Adrenal gland (tissue), 12 donors: ENCODE data around the gene SPOCK1. TPM values are rescaled to one million over a fixed set of nuclear protein-coding genes. Genes with fewer than 3 reads are reported as not detected.
"Not testable (repeated sequence)": the region's sequence is repeated elsewhere in the genome, so short reads cannot be mapped to it uniquely, and the experiment has no call there.

Experiments used
- DNase-seq, 7 donors: peaks; one replicate each; pipeline ENCODE4 v3.0.0-alpha.2; 2019 to 2020
- H3K27ac ChIP-seq, 5 donors: fragments of 200-600 bp; sonication (generic) in 4 of 5; 1 replicate in 3 of 5; 2 replicates in 2 of 5; pipeline versions ENCODE4 v1.5.1 to v1.8.0; 2016 to 2020; ENCODE audit warnings: mild to moderate bottlenecking in 1 of 5
- H3K27me3 ChIP-seq: fragments of 200-600 bp; 2 replicates; pipeline ENCODE4 v1.8.0; 2021
- H3K36me3 ChIP-seq, 2 donors: fragments of 200-600 bp; replicated peaks in 1 of 2; 1 replicate in 1 of 2; 2 replicates in 1 of 2; pipeline versions ENCODE4 v1.5.1 to v1.8.0; 2018 to 2022
- H3K4me1 ChIP-seq, 2 donors: fragments of 200-600 bp; replicated peaks in 1 of 2; 1 replicate in 1 of 2; 2 replicates in 1 of 2; pipeline versions ENCODE4 v1.5.1 to v1.8.0; 2018 to 2021
- H3K4me3 ChIP-seq, 4 donors: fragments of 200-600 bp; sonication (generic) in 3 of 4; one replicate each; pipeline ENCODE4 v1.5.1; 2016 to 2018
- H3K9me3 ChIP-seq, 3 donors: fragments of 200-600 bp; sonication (generic) in 1 of 3; replicated peaks in 1 of 3; 1 replicate in 2 of 3; 2 replicates in 1 of 3; pipeline versions ENCODE4 v1.5.1 to v1.8.0; 2016 to 2021
- POLR2A ChIP-seq, 2 donors: fragments of 450-650 bp; IDR thresholded peaks; one replicate each; pipeline ENCODE4 v1.6.1; 2017; ENCODE audit warnings: antibody characterized with exemption in 2 of 2, mild to moderate bottlenecking in 2 of 2, moderate library complexity in 1 of 2
- WGBS, 4 donors: extraction: QIAGEN DNeasy Blood & Tissue Kit in 2 of 4; methylation state at CpG; one replicate each; pipeline versions ENCODE4 v1.1.5 to v1.1.7; 2013 to 2017; 5-methylcytosine and 5-hydroxymethylcytosine counted together
- intact Hi-C, 2 donors: fragments of 100-400 bp; cut with DNase I; formaldehyde crosslinking; loops; one replicate each; pipeline versions ENCODE4 v1.14.1 to v1.15.0; 2022 to 2023
- polyA plus RNA-seq, 3 donors: library from polyadenylated mRNA; stranded (reverse); fragments of 200-250 nt in 2 of 3; fragments of 350-450 nt in 1 of 3; fragmentation: Illumina TruSeq in 1 of 3; extraction: RNeasy Lipid Tissue Mini Kit (QIAGEN cat#74804) in 1 of 3; gene quantifications; one replicate each; pipeline ENCODE4 v1.2.3, GENCODE V29; 2013 to 2014
- total RNA-seq, 9 donors: library from RNA; depleted of rRNA in 4 of 9; stranded (reverse); fragments of >200 nt in 4 of 9; fragments of 120-200 nt in 1 of 9; fragmentation: NEBNext Ultra II Directional in 1 of 9; extraction: Animal tissue kit (Norgen Biotek cat#: 25700) in 1 of 9; gene quantifications; one replicate each; pipeline versions ENCODE4 v1.1.0 to v1.2.4, GENCODE V29; 2013 to 2023
- TF ChIP-seq, protein P1 (sequence below), 6 experiments: fragments of 450-650 bp in 4 of 6; fragments of 200-600 bp in 2 of 6; sonication (generic) in 1 of 6; IDR thresholded peaks; 1 replicate in 5 of 6; 2 replicates in 1 of 6; pipeline versions ENCODE4 v1.5.1 to v1.8.0; 2016 to 2021; ENCODE audit warnings: antibody characterized with exemption in 6 of 6, mild to moderate bottlenecking in 2 of 6, moderate library complexity in 1 of 6
- donor health status: healthy with polysubstance abuse.
- donor health status: Bipolar disorder and iron deficiency.
- donor health status: DM: yes; HTN: yes; CAD: no.
- donor health status: DM: no; HTN: no; CAD: no.
- donor health status: DM: no; HTN: no; CAD: no.
- donor health status: DM: yes; HTN: yes; CAD: no.

SPOCK1 gene
- total and polyA plus RNA-seq, 12 donors, result 5.4 to 102 (median 55.6) TPM

DNA sequence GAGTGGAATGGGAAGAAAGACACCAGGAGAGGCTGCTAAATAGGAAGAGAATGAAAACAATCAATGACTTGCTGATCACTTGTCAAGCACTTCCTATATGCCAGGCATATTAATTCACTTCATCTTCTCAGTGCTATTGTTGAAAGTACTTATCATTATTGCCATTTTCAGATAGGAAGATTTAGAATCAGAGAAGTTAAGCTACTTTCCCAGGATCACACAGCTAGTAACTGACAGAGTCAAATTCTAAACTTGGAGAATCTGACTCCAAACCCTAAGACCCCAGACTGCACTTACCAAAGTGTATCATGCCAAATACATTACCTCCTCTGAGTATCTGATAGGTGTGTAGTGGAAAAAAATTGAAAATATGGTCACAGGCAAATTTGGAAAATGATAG lies 236.3 kb downstream of the SPOCK1 start:
- Histone ChIP-seq H3K9me3 (no peaks in the 10 kb centered on the region), H3K4me3 (no peak overlapping the region), H3K4me1 (peaks cover 0 to 2% of the 10 kb centered on the region in 2 donors), H3K36me3 (no peaks in the 10 kb centered on the region), H3K27me3 (no peaks in the 10 kb centered on the region), H3K27ac (no peak overlapping the region)
- DNase-seq, result no peak
- no peak for TF ChIP-seq POLR2A (IDR thresholded peaks at IDR 0.05)
- TF ChIP-seq, protein P1, sequence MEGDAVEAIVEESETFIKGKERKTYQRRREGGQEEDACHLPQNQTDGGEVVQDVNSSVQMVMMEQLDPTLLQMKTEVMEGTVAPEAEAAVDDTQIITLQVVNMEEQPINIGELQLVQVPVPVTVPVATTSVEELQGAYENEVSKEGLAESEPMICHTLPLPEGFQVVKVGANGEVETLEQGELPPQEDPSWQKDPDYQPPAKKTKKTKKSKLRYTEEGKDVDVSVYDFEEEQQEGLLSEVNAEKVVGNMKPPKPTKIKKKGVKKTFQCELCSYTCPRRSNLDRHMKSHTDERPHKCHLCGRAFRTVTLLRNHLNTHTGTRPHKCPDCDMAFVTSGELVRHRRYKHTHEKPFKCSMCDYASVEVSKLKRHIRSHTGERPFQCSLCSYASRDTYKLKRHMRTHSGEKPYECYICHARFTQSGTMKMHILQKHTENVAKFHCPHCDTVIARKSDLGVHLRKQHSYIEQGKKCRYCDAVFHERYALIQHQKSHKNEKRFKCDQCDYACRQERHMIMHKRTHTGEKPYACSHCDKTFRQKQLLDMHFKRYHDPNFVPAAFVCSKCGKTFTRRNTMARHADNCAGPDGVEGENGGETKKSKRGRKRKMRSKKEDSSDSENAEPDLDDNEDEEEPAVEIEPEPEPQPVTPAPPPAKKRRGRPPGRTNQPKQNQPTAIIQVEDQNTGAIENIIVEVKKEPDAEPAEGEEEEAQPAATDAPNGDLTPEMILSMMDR (IDR thresholded peaks at IDR 0.05), result no peak
- intact Hi-C loops, result no loop called here

DNA sequence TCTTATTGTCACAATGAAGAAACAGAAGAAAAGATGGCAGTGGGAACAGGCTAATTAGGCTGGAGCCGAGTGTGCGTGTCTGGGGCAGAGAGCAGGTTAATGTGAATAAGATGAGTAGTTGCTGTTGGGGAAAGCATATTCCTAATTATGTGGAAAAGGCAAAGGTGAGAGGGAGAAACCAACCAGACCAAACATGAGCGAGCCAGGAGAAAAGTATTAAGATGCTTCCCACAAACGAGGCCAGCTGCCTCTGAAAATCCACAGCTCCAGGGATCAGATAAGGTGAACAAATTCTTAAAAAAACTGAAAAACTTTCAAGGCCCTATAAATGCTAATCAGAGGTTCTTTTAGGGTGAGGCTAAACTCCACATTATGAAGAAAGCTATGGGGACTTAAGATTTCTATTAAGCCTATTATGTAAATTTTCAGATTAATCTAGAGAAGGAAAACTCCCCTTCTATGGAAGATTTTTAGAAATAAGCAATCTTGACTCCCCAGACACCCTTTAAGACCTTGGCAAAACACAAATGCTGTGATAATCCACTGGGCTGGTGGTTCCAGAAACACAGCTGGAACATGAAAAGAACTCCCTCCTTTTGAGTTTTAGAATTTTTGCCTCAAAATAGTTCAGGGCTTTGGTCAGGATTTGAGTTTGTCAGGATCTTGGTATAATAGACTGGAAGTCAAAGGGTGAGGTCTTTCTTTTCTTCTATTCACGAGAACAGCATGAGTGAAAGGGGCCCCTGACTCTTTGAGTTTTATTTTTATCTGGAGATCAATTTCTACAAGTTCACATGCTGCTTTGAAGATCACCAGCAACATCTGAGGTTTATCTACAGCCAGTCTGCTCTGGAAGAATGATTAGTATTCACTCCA lies 238.1 kb downstream of the SPOCK1 start:
- intact Hi-C loops, result no loop called here
- Histone ChIP-seq H3K9me3 (no peaks in the 10 kb centered on the region), H3K36me3 (no peaks in the 10 kb centered on the region), H3K27me3 (no peaks in the 10 kb centered on the region), H3K27ac (peak overlapping the region in 1 of 5 donors; percentile 12), H3K4me3 (no peak overlapping the region), H3K4me1 (no peaks in the 10 kb centered on the region)
- DNase-seq, result no peak
- no peak for TF ChIP-seq POLR2A (IDR thresholded peaks at IDR 0.05)
- TF ChIP-seq, protein P1 (IDR thresholded peaks at IDR 0.05), result no peak
- 64 to 71% (median 70%) methylated on average over 5 of the region's 5 CpGs for WGBS, 4 donors

DNA sequence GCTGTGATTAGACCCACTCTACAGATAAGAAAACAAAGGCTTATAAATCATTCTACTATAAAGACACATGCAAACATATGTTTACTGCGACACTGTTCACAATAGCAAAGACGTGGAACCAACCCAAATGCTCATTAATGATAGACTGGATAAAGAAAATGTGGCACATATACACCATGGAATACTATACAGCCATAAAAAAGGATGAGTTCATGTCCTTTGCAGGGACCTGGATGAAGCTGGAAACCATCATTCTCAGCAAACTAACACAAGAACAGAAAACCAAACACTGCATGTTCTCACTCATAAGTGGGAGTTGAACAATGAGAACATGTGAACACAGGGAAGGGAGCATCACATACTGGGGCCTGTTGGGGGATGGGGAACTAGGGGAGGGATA lies 240.0 kb downstream of the SPOCK1 start:
- DNase-seq, H3K36me3 ChIP-seq, H3K27ac ChIP-seq, H3K4me3 ChIP-seq, H3K9me3 ChIP-seq, H3K27me3 ChIP-seq, intact Hi-C loops: not testable (repeated sequence)
- 90 to 97% (median 94%) methylated on average over 2 of the region's 2 CpGs for WGBS, 4 donors
- peaks cover 5 to 11% of the 10 kb centered on the region in 2 donors for H3K4me1 ChIP-seq

DNA sequence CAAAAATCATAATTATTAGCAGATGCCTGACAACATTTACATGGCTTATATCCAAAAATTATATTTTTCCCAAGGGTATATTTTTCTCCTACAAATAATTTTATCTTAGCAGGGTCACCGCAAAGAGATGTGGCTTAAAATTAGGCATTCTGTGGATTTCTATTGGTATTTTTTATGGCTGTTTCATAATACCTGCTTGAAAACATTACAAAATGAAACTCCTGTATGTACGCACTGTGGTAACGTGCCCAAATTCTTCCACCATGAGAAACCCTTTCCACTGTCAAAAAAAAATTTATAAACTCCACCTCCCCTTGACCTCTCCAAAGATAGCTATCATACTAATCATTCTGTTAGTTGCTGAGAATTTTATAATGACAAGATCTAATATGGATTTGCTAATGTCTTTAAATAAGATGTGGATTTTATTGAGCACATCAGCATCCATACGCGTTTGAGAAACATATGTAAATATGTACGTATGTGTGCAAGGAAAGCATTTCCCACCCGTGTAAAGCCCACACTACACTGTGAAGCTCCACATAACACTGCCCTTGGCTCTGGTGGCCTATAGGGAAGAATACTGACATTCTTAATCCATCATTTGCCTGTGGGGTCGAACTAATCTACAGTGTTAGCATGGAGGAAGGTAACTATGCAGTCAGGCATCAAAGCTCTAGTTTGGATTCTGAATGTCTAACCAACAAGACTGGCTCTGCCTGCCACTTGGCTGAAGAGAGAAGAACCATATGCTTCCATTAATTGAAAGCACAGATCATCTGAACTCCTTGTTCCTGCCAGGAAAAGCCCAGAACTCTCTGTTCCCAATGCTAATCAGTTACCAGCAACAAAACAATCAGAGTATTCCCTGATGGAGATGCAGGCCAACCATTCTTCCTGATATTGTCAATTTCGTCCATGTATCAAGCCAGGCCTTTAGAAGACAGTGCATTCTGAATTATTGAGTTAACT lies 244.7 kb downstream of the SPOCK1 start:
- H3K9me3 ChIP-seq, result no peaks in the 10 kb centered on the region
- 50 to 51% (median 51%) methylated on average over 9 of the region's 9 CpGs for WGBS, 4 donors
- H3K27me3 ChIP-seq, result no peaks in the 10 kb centered on the region
- intact Hi-C loops, result no loop called here
- H3K27ac ChIP-seq, result peak overlapping the region; percentile 37 to 92 (median 78)
- peak in 6 of 7 donors; percentile 36 to 74 (median 60) for DNase-seq
- peak overlapping the region in 1 of 4 donors; percentile 1 for H3K4me3 ChIP-seq
- TF ChIP-seq POLR2A (IDR thresholded peaks at IDR 0.05), result peak in 1 of 2 donors; percentile 11
- TF ChIP-seq, protein P1 (IDR thresholded peaks at IDR 0.05), result no peak
- H3K4me1 ChIP-seq, result peaks cover 14 to 28% of the 10 kb centered on the region in 2 donors
- no peaks in the 10 kb centered on the region for H3K36me3 ChIP-seq
